ENCODE data around the gene RNF20. TPM values are rescaled to one million over a fixed set of nuclear protein-coding genes. Genes with fewer than 3 reads are reported as not detected.

RNF20 gene
- total and polyA plus RNA-seq, 2 donors (not counting 1 experiment from before 2014, with no cell fraction given): 5.7 to 56.4 TPM

DNA sequence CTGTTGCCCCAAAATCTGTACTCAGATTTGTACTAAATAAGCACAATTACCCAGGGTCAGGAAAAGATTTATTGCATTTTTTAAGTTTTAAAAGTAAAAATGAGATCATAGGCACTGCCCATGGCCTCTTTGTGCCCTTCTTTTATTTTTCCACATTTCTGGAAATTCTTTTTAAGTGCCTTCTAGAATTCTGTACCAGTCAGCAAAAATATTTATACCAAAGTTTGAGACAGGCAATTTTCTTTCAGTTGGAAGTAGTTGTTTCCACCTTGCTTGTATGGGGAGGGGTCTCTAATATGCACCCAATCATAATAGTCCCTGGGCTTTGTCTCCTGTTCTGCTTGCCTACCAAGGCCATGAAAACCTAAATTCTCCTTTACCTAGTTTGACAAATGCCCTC is 5.6 kb upstream of the RNF20 start:
- Histone ChIP-seq H3K36me3 (replicated peaks in 1 of 2; ENCODE audit: control extremely low read depth in 1 of 2, control insufficient read depth in 1 of 2, extremely low read depth in 1 of 2, insufficient read depth in 2 of 2, low read length in 1 of 2) (no peaks in the 10 kb centered on the region), H3K27me3 (replicated peaks in 1 of 4; ENCODE audit: control extremely low read depth in 1 of 4, control insufficient read depth in 3 of 4, insufficient read depth in 4 of 4, low read length in 3 of 4) (peaks cover 0 to 7% (median 3%) of the 10 kb centered on the region in 4 experiments), H3K79me2 (ENCODE audit: control insufficient read depth, insufficient read depth, low read length) (no peaks in the 10 kb centered on the region), H3K4me1 (ENCODE audit: control insufficient read depth in 2 of 2, insufficient read depth in 2 of 2, low read length in 2 of 2) (peaks cover 2 to 3% of the 10 kb centered on the region in 2 donors), H2AFZ (ENCODE audit: insufficient read depth, low read depth, low read length, poor library complexity, severe bottlenecking) (no peak overlapping the region), H3K4me3 (ENCODE audit: control extremely low read depth in 1 of 5, extremely low read depth in 1 of 5, insufficient read depth in 1 of 5, low read depth in 2 of 5, low read length in 4 of 5) (no peak overlapping the region), H3K4me2 (replicated peaks; ENCODE audit: low read depth, low read length, poor library complexity, severe bottlenecking) (no peak overlapping the region), H3K9ac (ENCODE audit: low read length) (no peak overlapping the region), H4K20me1 (ENCODE audit: control insufficient read depth, insufficient read depth, low read length, poor library complexity, severe bottlenecking) (no peaks in the 10 kb centered on the region), H3K9me3 (ENCODE audit: control extremely low read depth in 1 of 3, control insufficient read depth in 2 of 3, insufficient read depth in 1 of 3, low read length in 2 of 3) (no peaks in the 10 kb centered on the region), H3K27ac (ENCODE audit: low read length in 2 of 2) (no peak overlapping the region)
- TF ChIP-seq, protein P1, sequence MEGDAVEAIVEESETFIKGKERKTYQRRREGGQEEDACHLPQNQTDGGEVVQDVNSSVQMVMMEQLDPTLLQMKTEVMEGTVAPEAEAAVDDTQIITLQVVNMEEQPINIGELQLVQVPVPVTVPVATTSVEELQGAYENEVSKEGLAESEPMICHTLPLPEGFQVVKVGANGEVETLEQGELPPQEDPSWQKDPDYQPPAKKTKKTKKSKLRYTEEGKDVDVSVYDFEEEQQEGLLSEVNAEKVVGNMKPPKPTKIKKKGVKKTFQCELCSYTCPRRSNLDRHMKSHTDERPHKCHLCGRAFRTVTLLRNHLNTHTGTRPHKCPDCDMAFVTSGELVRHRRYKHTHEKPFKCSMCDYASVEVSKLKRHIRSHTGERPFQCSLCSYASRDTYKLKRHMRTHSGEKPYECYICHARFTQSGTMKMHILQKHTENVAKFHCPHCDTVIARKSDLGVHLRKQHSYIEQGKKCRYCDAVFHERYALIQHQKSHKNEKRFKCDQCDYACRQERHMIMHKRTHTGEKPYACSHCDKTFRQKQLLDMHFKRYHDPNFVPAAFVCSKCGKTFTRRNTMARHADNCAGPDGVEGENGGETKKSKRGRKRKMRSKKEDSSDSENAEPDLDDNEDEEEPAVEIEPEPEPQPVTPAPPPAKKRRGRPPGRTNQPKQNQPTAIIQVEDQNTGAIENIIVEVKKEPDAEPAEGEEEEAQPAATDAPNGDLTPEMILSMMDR (IDR thresholded peaks at IDR 0.05): no peak
- TF ChIP-seq EZH2 (IDR thresholded peaks at IDR 0.05; ENCODE audit: borderline replicate concordance, insufficient read depth, low read depth, low read length, poor library complexity, severe bottlenecking): no peak
- ATAC-seq (ENCODE audit: low read depth): no peak
- POLR2A ChIA-PET: no interaction called here
- Mint-ChIP-seq H3K4me1 (peaks cover 3% of the 10 kb centered on the region), H3K27me3 (peaks cover 29% of the 10 kb centered on the region), H3K27ac (no peak overlapping the region), H3K4me3 (no peak overlapping the region), H3K9me3 (ENCODE audit: insufficient read depth) (no peaks in the 10 kb centered on the region)
- no peak for DNase-seq
- intact Hi-C loops (cut with micrococcal nuclease): no loop called here
- CTCF ChIA-PET: interaction anchor here (0.9 to 4.8 kb wide), 3 partner anchors 67 to 79 kb away, joined by 3 to 35 read pairs (median 8); no protein-coding TSS in a partner anchor

DNA sequence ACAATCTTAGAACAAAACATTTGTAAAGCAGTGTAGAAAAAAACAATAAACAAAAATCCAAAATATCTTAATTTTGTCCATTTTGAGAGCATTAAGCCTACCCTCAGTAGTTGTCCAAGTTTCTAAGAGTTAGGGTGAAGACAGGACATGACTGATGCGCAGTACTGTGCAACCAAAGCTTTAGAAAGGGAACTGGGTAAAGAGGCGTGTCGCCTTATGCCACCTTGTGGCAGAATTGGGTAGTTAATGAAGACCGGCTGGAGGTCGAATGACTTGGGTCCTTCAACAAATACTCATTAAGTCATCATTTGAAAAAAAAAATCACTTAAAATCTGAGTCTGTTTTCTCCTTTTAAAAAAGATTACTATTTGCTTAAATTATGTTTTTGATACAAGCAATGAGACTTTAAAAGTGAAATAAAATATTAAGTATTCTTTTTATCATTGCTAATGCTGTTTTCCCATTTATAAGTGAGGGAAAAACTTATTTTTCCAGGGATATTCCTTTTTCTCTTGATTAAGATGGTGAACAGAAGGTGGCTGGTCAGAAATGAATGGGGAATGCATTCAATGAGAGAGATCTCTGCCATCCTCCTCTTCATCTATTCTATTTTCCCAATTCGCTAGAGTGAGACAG is 3.5 kb upstream of the RNF20 start:
- Mint-ChIP-seq H3K27me3 (peaks cover 8% of the 10 kb centered on the region), H3K27ac (no peak overlapping the region), H3K4me1 (peaks cover 18% of the 10 kb centered on the region), H3K4me3 (no peak overlapping the region), H3K9me3 (ENCODE audit: insufficient read depth) (no peaks in the 10 kb centered on the region)
- POLR2A ChIA-PET: no interaction called here
- intact Hi-C loops (cut with micrococcal nuclease): loop anchor here (1.0 to 5.0 kb wide), 3 partner anchors 71 to 1178 kb away; partner anchors contain the start of gene TEX10
- H3K4me1 ChIP-seq (ENCODE audit: control insufficient read depth in 2 of 2, insufficient read depth in 2 of 2, low read length in 2 of 2): peaks cover 9 to 12% of the 10 kb centered on the region in 2 donors
- H3K79me2 ChIP-seq (ENCODE audit: control insufficient read depth, insufficient read depth, low read length): peaks cover 15% of the 10 kb centered on the region
- no peaks in the 10 kb centered on the region for H3K9me3 ChIP-seq (ENCODE audit: control extremely low read depth in 1 of 3, control insufficient read depth in 2 of 3, insufficient read depth in 1 of 3, low read length in 2 of 3)
- DNase-seq: peak; percentile 85
- no peak for TF ChIP-seq EZH2 (IDR thresholded peaks at IDR 0.05; ENCODE audit: borderline replicate concordance, insufficient read depth, low read depth, low read length, poor library complexity, severe bottlenecking)
- TF ChIP-seq, protein P1 (IDR thresholded peaks at IDR 0.05): peak; percentile 91
- ATAC-seq (ENCODE audit: low read depth): peak; percentile 41
- H2AFZ ChIP-seq (ENCODE audit: insufficient read depth, low read depth, low read length, poor library complexity, severe bottlenecking): no peak overlapping the region
- CTCF ChIA-PET: interaction anchor here (1.0 to 4.8 kb wide), 12 partner anchors 11 to 131 kb away, joined by 3 to 35 read pairs (median 4); partner anchors contain the start of genes MRPL50 and ZNF189
- peaks cover 0 to under 1% of the 10 kb centered on the region in 2 experiments for H3K36me3 ChIP-seq (replicated peaks in 1 of 2; ENCODE audit: control extremely low read depth in 1 of 2, control insufficient read depth in 1 of 2, extremely low read depth in 1 of 2, insufficient read depth in 2 of 2, low read length in 1 of 2)
- H3K27ac ChIP-seq (ENCODE audit: low read length in 2 of 2): no peak overlapping the region
- H3K27me3 ChIP-seq (replicated peaks in 1 of 4; ENCODE audit: control extremely low read depth in 1 of 4, control insufficient read depth in 3 of 4, insufficient read depth in 4 of 4, low read length in 3 of 4): peaks cover 0 to 3% (median 3%) of the 10 kb centered on the region in 4 experiments
- 0% methylated on average over 1 of the region's 6 CpGs for WGBS (ENCODE audit: insufficient coverage)
- H4K20me1 ChIP-seq (ENCODE audit: control insufficient read depth, insufficient read depth, low read length, poor library complexity, severe bottlenecking): no peaks in the 10 kb centered on the region
- no peak overlapping the region for H3K4me3 ChIP-seq (ENCODE audit: control extremely low read depth in 1 of 5, extremely low read depth in 1 of 5, insufficient read depth in 1 of 5, low read depth in 2 of 5, low read length in 4 of 5)
- H3K9ac ChIP-seq (ENCODE audit: low read length): no peak overlapping the region
- H3K4me2 ChIP-seq (replicated peaks; ENCODE audit: low read depth, low read length, poor library complexity, severe bottlenecking): no peak overlapping the region
